HG02623 (cell line): Measurements from ENCODE around the gene MLEC.

Experiments
- ATAC-seq: cut with Tn5 transposase; IDR thresholded peaks from one replicate; pipeline ENCODE4 v1.9.1; 2021; ENCODE audit warnings: moderate library complexity; ENCODE audit not compliant: unreplicated experiment

The MLEC gene

GRCh38 chr12:120686690-120687577 lies at the start of gene MLEC:
TSS of gene MLEC (plus strand) at chr12:120687149. CDS start at chr12:120687297, 148 bp downstream.
- ATAC-seq: peak; percentile 62

DNA sequence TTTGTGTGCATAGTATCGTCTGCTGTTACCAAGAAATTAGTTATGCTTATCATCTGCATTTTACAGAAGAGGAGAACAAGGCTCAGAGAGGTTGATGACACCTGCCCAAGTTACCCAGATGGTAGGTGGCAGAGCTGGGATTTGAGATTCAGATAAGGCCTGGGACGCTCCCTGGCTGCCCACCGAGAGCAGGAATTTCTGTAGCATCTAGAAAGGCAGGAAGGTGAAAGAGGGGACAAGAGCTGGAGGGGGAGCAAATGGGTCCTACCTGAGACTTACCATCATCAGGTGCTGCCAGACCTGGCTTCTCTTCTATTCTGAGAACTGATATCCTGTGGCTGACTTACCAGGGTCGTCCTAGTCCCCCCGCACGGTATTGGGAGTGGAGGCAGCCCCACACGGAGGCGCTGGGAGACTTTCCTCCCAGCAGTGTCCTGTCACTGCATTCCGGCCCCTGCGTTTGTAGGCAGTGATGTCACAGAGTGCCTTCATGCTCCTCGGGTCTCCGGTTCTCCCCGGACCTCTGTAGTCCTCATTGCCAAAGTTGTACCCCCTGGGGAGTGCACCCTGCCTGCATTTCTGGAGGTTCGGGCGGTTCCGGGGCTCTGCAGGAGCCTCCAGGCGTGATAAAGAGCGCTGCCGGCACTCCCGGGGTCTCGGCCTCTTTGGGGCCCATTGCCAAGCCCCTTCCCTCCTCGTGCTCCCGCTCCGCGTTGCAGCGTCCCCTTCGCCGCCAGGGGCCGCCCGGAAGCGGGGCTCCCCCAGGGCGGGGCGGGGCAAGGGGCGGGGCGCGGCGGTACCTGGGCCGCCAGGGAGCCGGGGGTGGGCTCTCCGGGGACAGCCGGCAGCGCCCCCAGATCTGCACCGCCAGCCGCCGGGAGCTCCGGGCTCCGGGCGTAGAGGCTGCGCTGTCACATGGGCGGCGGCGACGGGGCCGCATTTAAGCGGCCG lies 46.9 kb upstream of the MLEC start, which contains the start of gene CABP1:
CABP1 (plus strand) TSS at position 856 of the 951 bp plus-strand sequence; CDS start at position 916, 60 bp downstream.
- ATAC-seq: peak; percentile 60

- peak; percentile 34 for ATAC-seq
Measured at GRCh38 chr12:120640861-120641833, 45.8 kb upstream of the MLEC start.

GRCh38 chr12:120642121-120642520 lies 44.8 kb upstream of the MLEC start:
- no peak for ATAC-seq

- no peak for ATAC-seq
Measured at GRCh38 chr12:120642826-120643225, 44.1 kb upstream of the MLEC start.

GRCh38 chr12:120643574-120643973 lies 43.4 kb upstream of the MLEC start:
- ATAC-seq: no peak

- no peak for ATAC-seq
Measured at GRCh38 chr12:120646044-120646443, 40.9 kb upstream of the MLEC start.

DNA sequence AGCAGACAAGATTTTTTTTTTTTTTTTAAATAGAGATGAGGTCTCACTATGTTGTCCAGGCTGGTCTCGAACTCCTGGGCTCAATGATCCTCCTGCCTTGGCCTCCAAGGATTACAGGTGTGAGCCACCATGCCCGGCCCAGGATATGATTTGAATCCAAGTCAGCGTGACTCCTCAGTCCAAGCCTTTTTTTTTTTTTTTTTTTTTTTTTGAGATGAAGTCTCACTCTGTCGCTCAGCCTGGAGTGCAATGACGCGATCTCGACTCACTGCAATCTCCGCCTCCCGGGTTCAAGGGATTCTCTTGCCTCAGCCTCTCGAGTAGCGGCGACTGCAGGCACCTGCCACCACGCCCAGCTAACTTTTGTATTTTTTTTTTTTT lies 39.6 kb upstream of the MLEC start:
- ATAC-seq: no peak

- ATAC-seq: no peak
Measured at GRCh38 chr12:120649442-120650232, 37.3 kb upstream of the MLEC start.

DNA sequence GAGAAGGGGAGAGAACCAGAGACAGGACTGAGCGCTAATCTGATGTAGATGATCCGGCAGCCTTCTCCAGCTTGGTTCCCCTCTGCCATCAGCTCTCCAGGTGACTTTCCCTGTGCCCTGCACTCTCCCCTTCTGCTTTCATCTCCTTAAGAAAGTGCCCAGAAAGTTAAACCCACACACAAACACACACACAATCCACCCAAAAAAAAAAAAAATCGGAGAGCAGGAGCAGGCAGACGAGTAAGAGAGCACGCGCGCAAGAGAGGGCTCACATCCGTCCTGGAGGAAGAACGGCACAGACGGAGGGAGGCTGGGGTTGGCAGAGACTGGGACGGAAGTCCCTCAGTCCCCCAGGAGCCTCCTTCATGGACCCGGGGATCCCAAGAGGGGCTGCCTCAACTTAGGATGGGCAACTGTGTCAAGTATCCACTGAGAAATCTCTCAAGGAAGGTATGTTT lies 36.7 kb upstream of the MLEC start:
- no peak for ATAC-seq

GRCh38 chr12:120651821-120652220 lies 35.1 kb upstream of the MLEC start:
- no peak for ATAC-seq

DNA sequence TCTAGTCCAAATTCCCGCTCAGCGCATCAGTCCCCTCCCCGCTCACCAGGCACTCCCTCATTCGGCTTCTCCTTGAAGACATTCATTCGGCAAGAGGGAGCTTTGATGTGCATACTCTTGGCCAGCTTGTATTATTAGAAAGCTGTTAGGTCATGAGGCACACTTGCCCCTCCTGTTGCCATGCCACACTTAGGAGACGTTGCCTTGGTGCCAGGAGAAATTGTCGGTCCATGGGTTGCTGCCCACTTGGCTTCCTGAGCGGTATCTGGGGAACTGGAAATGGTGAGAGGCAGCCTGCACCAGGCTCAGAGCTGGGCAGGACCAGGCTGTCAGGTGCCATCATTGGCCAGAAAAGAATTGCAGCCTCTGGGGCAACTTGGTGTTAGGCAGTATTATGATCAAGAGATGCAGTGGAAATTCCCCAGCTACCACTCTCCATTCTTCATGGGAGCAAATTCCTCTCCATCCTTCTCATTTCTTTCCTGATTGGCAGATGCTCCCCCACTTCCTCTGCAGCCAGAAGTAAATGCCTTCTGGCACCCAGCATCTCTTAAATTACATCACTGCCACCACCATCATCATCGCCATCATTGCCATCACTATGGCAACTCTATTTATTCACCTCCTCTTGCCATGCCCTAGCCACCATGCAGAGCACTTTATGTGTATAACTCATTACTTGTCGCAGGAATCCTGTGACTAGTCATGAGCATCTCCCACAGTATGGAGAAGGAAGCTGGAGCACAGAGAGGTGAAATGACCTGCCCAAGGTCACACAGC lies 34.1 kb upstream of the MLEC start:
- ATAC-seq: no peak

GRCh38 chr12:120653611-120654010 lies 33.3 kb upstream of the MLEC start:
- ATAC-seq: no peak

DNA sequence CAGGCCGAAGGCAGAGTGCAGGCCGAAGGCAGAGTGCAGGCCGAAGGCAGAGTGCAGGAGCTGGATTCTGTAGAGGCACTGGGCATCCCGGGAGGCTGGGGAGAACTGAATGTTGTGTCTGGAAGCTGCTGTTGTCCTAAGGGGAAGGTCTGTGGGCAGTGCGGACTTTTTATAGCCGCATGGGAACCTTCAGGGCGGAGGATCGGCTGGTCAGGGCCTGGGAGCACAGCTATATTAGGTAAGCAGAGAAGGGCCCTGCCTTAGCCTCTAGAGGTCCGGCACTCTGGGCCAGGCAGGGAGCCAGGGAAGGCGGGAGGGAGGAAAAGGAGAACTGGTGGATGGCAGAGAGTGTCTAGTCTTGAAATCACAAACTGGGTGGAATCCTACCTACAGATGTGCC lies 32.3 kb upstream of the MLEC start:
- no peak for ATAC-seq

DNA sequence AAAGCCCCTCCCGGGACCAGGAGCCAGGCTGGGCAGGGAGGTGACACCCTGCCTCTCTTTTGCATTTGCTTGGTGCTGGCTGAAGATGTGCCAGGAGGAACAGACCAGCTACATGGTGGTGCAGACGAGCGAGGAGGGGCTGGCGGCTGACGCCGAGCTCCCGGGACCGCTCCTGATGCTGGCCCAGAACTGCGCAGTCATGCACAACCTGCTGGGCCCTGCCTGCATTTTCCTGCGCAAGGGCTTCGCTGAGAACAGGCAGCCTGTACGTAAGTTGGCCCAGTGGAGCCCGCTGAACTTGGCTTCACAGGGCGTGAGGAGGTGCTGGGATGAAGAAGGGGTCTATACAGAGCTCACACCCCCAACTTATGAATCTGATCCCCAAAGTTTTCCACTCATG lies 30.9 kb upstream of the MLEC start:
- no peak for ATAC-seq

DNA sequence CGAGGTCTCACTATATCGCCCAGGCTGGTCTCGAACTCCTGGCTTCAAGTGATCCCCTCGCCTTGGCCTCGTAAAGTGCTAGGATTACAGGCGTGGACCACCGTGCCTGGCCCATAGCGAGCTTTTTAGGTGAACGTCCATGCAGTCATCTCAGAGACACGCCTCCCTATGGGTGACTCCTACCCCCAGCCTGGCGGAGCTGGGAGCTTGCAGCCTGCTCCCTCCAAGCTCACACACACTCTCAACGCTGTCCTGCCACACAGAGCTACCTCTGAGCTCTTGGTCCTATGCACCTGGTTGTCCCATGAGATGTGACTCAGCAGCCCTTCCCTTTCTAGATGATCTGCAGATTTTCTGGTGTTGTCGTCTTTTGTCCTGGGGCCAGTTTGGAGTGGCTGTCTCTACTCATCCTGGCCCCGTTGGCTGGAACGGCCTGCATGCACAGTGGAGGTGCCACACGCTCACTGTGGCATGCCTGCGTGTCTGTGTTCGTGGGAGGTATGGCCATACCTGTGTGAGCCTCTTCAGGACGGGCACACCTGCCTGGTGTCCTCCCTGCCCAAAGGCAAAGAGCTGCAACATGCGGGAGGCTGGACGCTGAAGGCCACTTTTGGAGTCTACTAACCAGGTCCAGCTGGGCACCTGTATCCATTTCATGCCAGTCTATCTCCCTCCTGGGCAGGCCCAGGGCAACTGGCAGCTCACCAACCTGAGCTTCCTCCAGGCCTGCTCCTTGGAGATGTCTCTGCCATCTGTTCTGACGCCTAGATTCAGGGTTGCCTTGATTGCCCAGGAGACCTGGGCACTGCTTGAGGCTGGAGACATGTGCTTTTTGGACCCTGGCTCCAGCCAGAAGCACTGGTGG lies 28.4 kb upstream of the MLEC start:
- ATAC-seq: no peak

GRCh38 chr12:120659151-120659525 lies 27.8 kb upstream of the MLEC start:
- no peak for ATAC-seq

GRCh38 chr12:120661432-120661831 lies 25.5 kb upstream of the MLEC start:
- no peak for ATAC-seq
